Fibroblast of lung (primary cell): ENCODE results near the gene SNX3. TPM values are rescaled to one million over a fixed set of nuclear protein-coding genes. Genes with fewer than 3 reads are reported as not detected.

ENCODE experiments used
- DNase-seq, 2 donors: peaks; one replicate each; pipeline versions ENCODE4 v3.0.0 to v3.0.0-alpha.2; 2010; ENCODE audit warnings: low read depth in 2 of 2
- H2AFZ ChIP-seq: 2 replicates; pipeline ENCODE4 v1.5.1; 2012; ENCODE audit warnings: low read length, control low read depth, inconsistent platforms
- H3K27ac ChIP-seq: 2 replicates; pipeline ENCODE4 v1.5.1; 2011; ENCODE audit warnings: low read length, control low read depth; ENCODE audit not compliant: insufficient read depth
- H3K27me3 ChIP-seq: 2 replicates; pipeline ENCODE4 v1.5.1; 2011; ENCODE audit warnings: mild to moderate bottlenecking, low read length; ENCODE audit not compliant: control insufficient read depth, insufficient read depth
- H3K36me3 ChIP-seq: 2 replicates; pipeline ENCODE4 v1.5.1; 2011; ENCODE audit warnings: low read length; ENCODE audit not compliant: control insufficient read depth, insufficient read depth
- H3K4me1 ChIP-seq: 2 replicates; pipeline ENCODE4 v1.5.1; 2011; ENCODE audit warnings: low read length; ENCODE audit not compliant: control insufficient read depth, insufficient read depth; ENCODE audit errors: extremely low read depth
- H3K4me2 ChIP-seq: 2 replicates; pipeline ENCODE4 v1.5.1; 2011; ENCODE audit warnings: low read length, control low read depth; ENCODE audit not compliant: insufficient read depth; ENCODE audit errors: extremely low read depth
- H3K4me3 ChIP-seq, 4 experiments: fragments of 200-600 bp in 1 of 4; sonication (generic) in 1 of 4; replicated peaks in 1 of 4; 2 replicates each; pipeline ENCODE4 v1.5.1; 2011 to 2016; ENCODE audit warnings: low read length in 4 of 4, low read depth in 3 of 4, mild to moderate bottlenecking in 3 of 4, control low read depth in 2 of 4, inconsistent platforms in 1 of 4, mixed read lengths in 1 of 4; ENCODE audit not compliant: insufficient read depth in 1 of 4; ENCODE audit errors: control extremely low read depth in 1 of 4
- H3K79me2 ChIP-seq: 2 replicates; pipeline ENCODE4 v1.5.1; 2012; ENCODE audit warnings: mild to moderate bottlenecking, low read length, inconsistent platforms; ENCODE audit not compliant: control insufficient read depth, insufficient read depth
- H3K9ac ChIP-seq: 2 replicates; pipeline ENCODE4 v1.5.1; 2011; ENCODE audit warnings: mild to moderate bottlenecking, low read length, control low read depth; ENCODE audit not compliant: insufficient read depth
- H3K9me3 ChIP-seq: 2 replicates; pipeline ENCODE4 v1.5.1; 2012; ENCODE audit warnings: low read depth, low read length; ENCODE audit not compliant: control insufficient read depth, insufficient read depth
- H4K20me1 ChIP-seq: 2 replicates; pipeline ENCODE4 v1.5.1; 2011; ENCODE audit warnings: low read length; ENCODE audit not compliant: control insufficient read depth, insufficient read depth; ENCODE audit errors: extremely low read depth
- CTCF ChIP-seq, 2 donors: IDR thresholded peaks in 1 of 2; conservative IDR thresholded peaks in 1 of 2; 1 replicate in 1 of 2; 2 replicates in 1 of 2; pipeline ENCODE4 v1.5.1; 2011 to 2012; ENCODE audit warnings: low read length in 2 of 2, control low read depth in 1 of 2, inconsistent platforms in 1 of 2, low read depth in 1 of 2, mild to moderate bottlenecking in 1 of 2
- EZH2 ChIP-seq: IDR thresholded peaks from 2 replicates; pipeline ENCODE4 v1.5.1; 2012; ENCODE audit warnings: low read length, control low read depth, mild to moderate bottlenecking; ENCODE audit errors: missing control alignments
- polyA plus RNA-seq, 2 donors: library from polyadenylated mRNA; depleted of rRNA in 1 of 2; stranded (reverse) in 1 of 2; unstranded in 1 of 2; fragments of >200 nt; gene quantifications; 2 replicates each; pipeline ENCODE4 v1.2.1, GENCODE V29; 2011 to 2012; ENCODE audit warnings: missing spikeins in 1 of 2
- total RNA-seq: library from RNA; depleted of rRNA; stranded (reverse); fragments of >200 nt; gene quantifications from 2 replicates; pipeline ENCODE4 v1.2.1, GENCODE V29; 2014

SNX3 gene
- total and polyA plus RNA-seq, 2 donors (not counting 1 experiment from before 2014, with no cell fraction given) = 209 to 428 TPM

DNA sequence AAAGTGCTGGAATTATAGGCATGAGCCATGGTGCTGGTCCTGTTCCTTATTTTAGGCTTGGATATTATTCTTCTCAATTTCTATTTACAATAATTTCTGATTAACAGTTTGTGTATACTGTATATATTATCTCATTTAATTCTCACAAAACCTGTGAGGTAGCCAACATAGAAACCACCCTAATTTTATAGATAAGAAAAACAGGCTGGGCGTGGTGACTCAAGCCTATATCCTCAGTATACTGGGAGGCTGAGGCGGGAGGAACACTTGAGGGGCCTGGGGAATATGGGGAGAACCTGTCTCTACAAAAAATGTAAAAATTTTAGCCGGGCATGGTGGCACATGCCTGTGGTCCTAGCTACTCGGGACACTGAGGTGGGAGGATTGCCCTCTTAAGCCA lies 30.3 kb upstream of the SNX3 start:
- no peaks in the 10 kb centered on the region for H3K9me3 ChIP-seq
- no peak for TF ChIP-seq CTCF (conservative IDR thresholded peaks at IDR 0.05 in 1 of 2, IDR thresholded peaks at IDR 0.05 in 1 of 2; ENCODE audit: low read depth in 1 of 2, low read length in 2 of 2)
- TF ChIP-seq EZH2 = no peak

GRCh38 chr6:108288742-108289141 lies 27.9 kb upstream of the SNX3 start:
- TF ChIP-seq CTCF (conservative IDR thresholded peaks at IDR 0.05 in 1 of 2, IDR thresholded peaks at IDR 0.05 in 1 of 2; ENCODE audit: low read depth in 1 of 2, low read length in 2 of 2) = no peak
- no peak for TF ChIP-seq EZH2
- H3K4me3 ChIP-seq = no peak overlapping the region

More for the DNA sequence above, 30.3 kb upstream of the SNX3 start:
- Histone ChIP-seq H3K27me3 (no peaks in the 10 kb centered on the region), H3K79me2 (peaks cover 2% of the 10 kb centered on the region), H2AFZ (no peak overlapping the region), H3K9ac (no peak overlapping the region), H3K27ac (no peak overlapping the region), H3K36me3 (no peaks in the 10 kb centered on the region), H4K20me1 (no peaks in the 10 kb centered on the region), H3K4me3 (no peak overlapping the region), H3K4me2 (no peak overlapping the region), H3K4me1 (no peaks in the 10 kb centered on the region)
- no peak for DNase-seq

DNA sequence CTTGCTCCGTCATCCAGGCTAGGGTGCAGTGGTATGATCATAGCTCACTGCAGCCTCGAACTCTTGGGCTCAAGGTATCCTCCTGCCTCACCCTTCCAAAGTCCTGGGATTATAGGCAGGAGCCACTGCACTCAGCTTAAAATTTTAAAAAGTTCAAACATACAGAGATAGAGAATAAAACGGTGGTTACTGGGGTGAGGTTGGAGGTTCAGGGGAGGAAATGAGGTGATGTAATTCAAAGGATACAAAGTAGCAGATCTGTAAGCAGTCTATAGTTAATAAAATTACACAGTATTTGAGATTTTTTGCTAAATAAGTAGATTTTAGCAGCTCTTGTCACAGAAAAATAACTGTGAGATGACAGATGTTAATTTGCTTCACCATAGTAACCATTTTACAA lies 26.5 kb upstream of the SNX3 start:
- Histone ChIP-seq H4K20me1 (no peaks in the 10 kb centered on the region), H3K9ac (no peak overlapping the region), H3K27me3 (no peaks in the 10 kb centered on the region), H3K4me1 (no peaks in the 10 kb centered on the region), H3K36me3 (no peaks in the 10 kb centered on the region), H3K9me3 (no peaks in the 10 kb centered on the region), H3K27ac (no peak overlapping the region), H3K79me2 (no peaks in the 10 kb centered on the region), H3K4me2 (no peak overlapping the region), H2AFZ (no peak overlapping the region), H3K4me3 (no peak overlapping the region)
- TF ChIP-seq CTCF (conservative IDR thresholded peaks at IDR 0.05 in 1 of 2, IDR thresholded peaks at IDR 0.05 in 1 of 2; ENCODE audit: low read depth in 1 of 2, low read length in 2 of 2) (no peak), EZH2 (no peak)
- no peak for DNase-seq

More at GRCh38 chr6:108288742-108289141, 27.9 kb upstream of the SNX3 start:
- H3K79me2 ChIP-seq = no peaks in the 10 kb centered on the region
- no peaks in the 10 kb centered on the region for H3K4me1 ChIP-seq
- H3K27ac ChIP-seq = no peak overlapping the region
- H2AFZ ChIP-seq = no peak overlapping the region
- no peak for DNase-seq
- no peaks in the 10 kb centered on the region for H4K20me1 ChIP-seq
- no peaks in the 10 kb centered on the region for H3K9me3 ChIP-seq
- no peaks in the 10 kb centered on the region for H3K36me3 ChIP-seq
- no peak overlapping the region for H3K9ac ChIP-seq
- no peak overlapping the region for H3K4me2 ChIP-seq
- no peaks in the 10 kb centered on the region for H3K27me3 ChIP-seq
